H9 (cell line): ENCODE measurements around the gene KRTAP5-9. TPM values are rescaled to one million over a fixed set of nuclear protein-coding genes. Genes with fewer than 3 reads are reported as not detected.
A peak's percentile ranks its signal among the peaks of the same experiment; 100 is the strongest.
"Not testable (repeated sequence)": the region's sequence is repeated elsewhere in the genome, so short reads cannot be mapped to it uniquely, and the experiment has no call there.

ENCODE experiments used
- DNase-seq: peaks from one replicate; pipeline ENCODE4 v3.0.0-alpha.2; 2017
- H2AFZ ChIP-seq: one replicate; pipeline ENCODE4 v1.6.1; 2013; ENCODE audit warnings: mild to moderate bottlenecking, low read length, control low read depth, moderate library complexity
- H2AK5ac ChIP-seq: 2 replicates; pipeline ENCODE4 v1.6.1; 2013; ENCODE audit warnings: low read length, control low read depth, mixed read lengths; ENCODE audit not compliant: insufficient read length
- H2BK120ac ChIP-seq: one replicate; pipeline ENCODE4 v1.6.1; 2013; ENCODE audit warnings: low read depth, mild to moderate bottlenecking, low read length, control low read depth, inconsistent platforms; ENCODE audit not compliant: poor library complexity, severe bottlenecking
- H2BK12ac ChIP-seq: 2 replicates; pipeline ENCODE4 v1.6.1; 2013; ENCODE audit warnings: low read length, control low read depth, mixed read lengths, low read depth; ENCODE audit not compliant: insufficient read length
- H2BK15ac ChIP-seq: 2 replicates; pipeline ENCODE4 v1.6.1; 2013; ENCODE audit warnings: low read depth, low read length, control low read depth
- H2BK20ac ChIP-seq: one replicate; pipeline ENCODE4 v1.6.1; 2013; ENCODE audit warnings: low read depth, mild to moderate bottlenecking, low read length, control low read depth, inconsistent platforms; ENCODE audit not compliant: poor library complexity, severe bottlenecking
- H2BK5ac ChIP-seq: 2 replicates; pipeline ENCODE4 v1.6.1; 2013; ENCODE audit warnings: low read length, control low read depth, mixed read lengths; ENCODE audit not compliant: insufficient read length
- H3K14ac ChIP-seq: 2 replicates; pipeline ENCODE4 v1.6.1; 2013; ENCODE audit warnings: low read length, control low read depth; ENCODE audit not compliant: insufficient read depth
- H3K18ac ChIP-seq: 2 replicates; pipeline ENCODE4 v1.6.1; 2013; ENCODE audit warnings: low read depth, mild to moderate bottlenecking, mixed read lengths, low read length, control low read depth; ENCODE audit not compliant: insufficient read length
- H3K23ac ChIP-seq: 2 replicates; pipeline ENCODE4 v1.6.1; 2013; ENCODE audit warnings: low read length, control low read depth, mixed read lengths, low read depth; ENCODE audit not compliant: insufficient read length
- H3K23me2 ChIP-seq: 2 replicates; pipeline ENCODE4 v1.6.1; 2013; ENCODE audit warnings: low read depth, mild to moderate bottlenecking, mixed read lengths, low read length, control low read depth; ENCODE audit not compliant: insufficient read length, poor library complexity, severe bottlenecking
- H3K27ac ChIP-seq: 2 replicates; pipeline ENCODE4 v1.5.1; 2013; ENCODE audit warnings: low read length, control low read depth, mixed read lengths, low read depth; ENCODE audit not compliant: insufficient read length
- H3K27me3 ChIP-seq: 2 replicates; pipeline ENCODE4 v1.6.1; 2013; ENCODE audit warnings: low read length, control low read depth, inconsistent platforms; ENCODE audit not compliant: insufficient read depth
- H3K4ac ChIP-seq: 2 replicates; pipeline ENCODE4 v1.6.1; 2013; ENCODE audit warnings: low read depth, mild to moderate bottlenecking, control low read depth, inconsistent platforms, low read length, moderate library complexity
- H3K4me1 ChIP-seq: 2 replicates; pipeline ENCODE4 v1.6.1; 2013; ENCODE audit warnings: low read length, control low read depth, inconsistent platforms; ENCODE audit not compliant: insufficient read depth
- H3K4me2 ChIP-seq: 2 replicates; pipeline ENCODE4 v1.6.1; 2013; ENCODE audit warnings: low read length, control low read depth, mixed read lengths; ENCODE audit not compliant: insufficient read length, insufficient read depth
- H3K56ac ChIP-seq: 2 replicates; pipeline ENCODE4 v1.6.1; 2013; ENCODE audit warnings: low read depth, mild to moderate bottlenecking, mixed read lengths, low read length, control low read depth; ENCODE audit not compliant: insufficient read length
- H3K79me1 ChIP-seq: 2 replicates; pipeline ENCODE4 v1.6.1; 2013; ENCODE audit warnings: low read depth, mild to moderate bottlenecking, moderate library complexity, low read length, control low read depth, inconsistent platforms; ENCODE audit not compliant: insufficient read depth, poor library complexity, severe bottlenecking
- H3K79me2 ChIP-seq: 2 replicates; pipeline ENCODE4 v1.6.1; 2013; ENCODE audit warnings: low read length, control low read depth, inconsistent platforms; ENCODE audit not compliant: insufficient read depth
- H3K9ac ChIP-seq: 2 replicates; pipeline ENCODE4 v1.6.1; 2013; ENCODE audit warnings: low read length, control low read depth, mixed read lengths; ENCODE audit not compliant: insufficient read length; ENCODE audit errors: extremely low read depth
- H3K9me3 ChIP-seq: one replicate; pipeline ENCODE4 v1.6.1; 2013; ENCODE audit warnings: low read depth, low read length, inconsistent platforms; ENCODE audit not compliant: control insufficient read depth
- H3T11ph ChIP-seq: one replicate; pipeline ENCODE4 v1.6.1; 2013; ENCODE audit warnings: mild to moderate bottlenecking, low read length, control low read depth, inconsistent platforms
- H4K20me1 ChIP-seq: one replicate; pipeline ENCODE4 v1.6.1; 2013; ENCODE audit not compliant: control insufficient read depth, insufficient read length, insufficient read depth
- H4K5ac ChIP-seq: 2 replicates; pipeline ENCODE4 v1.6.1; 2013; ENCODE audit warnings: low read depth, mild to moderate bottlenecking, mixed read lengths, low read length, control low read depth; ENCODE audit not compliant: insufficient read length
- H4K8ac ChIP-seq: replicated peaks from 2 replicates; pipeline ENCODE4 v1.6.1; 2013; ENCODE audit warnings: low read length, control low read depth, mixed read lengths, low read depth; ENCODE audit not compliant: insufficient read length
- H4K91ac ChIP-seq: 2 replicates; pipeline ENCODE4 v1.6.1; 2013; ENCODE audit warnings: low read depth, mild to moderate bottlenecking, moderate library complexity, mixed read lengths, low read length, control low read depth; ENCODE audit not compliant: insufficient read length
- H3K27ac Mint-ChIP-seq, 3 experiments: 2 replicates in 2 of 3; 3 replicates in 1 of 3; pipeline ENCODE4 v1.8.0; 2020 to 2021; ENCODE audit warnings: mixed read lengths in 3 of 3, mild to moderate bottlenecking in 1 of 3, moderate library complexity in 1 of 3
- H3K27me3 Mint-ChIP-seq: 2 replicates; pipeline ENCODE4 v1.8.0; 2021; ENCODE audit warnings: low read depth, mild to moderate bottlenecking, moderate library complexity, mixed read lengths
- H3K36me3 Mint-ChIP-seq, 3 experiments: 2 replicates in 2 of 3; 3 replicates in 1 of 3; pipeline ENCODE4 v1.8.0; 2020 to 2021; ENCODE audit warnings: low read depth in 3 of 3, mixed read lengths in 3 of 3; ENCODE audit not compliant: insufficient read depth in 1 of 3
- H3K4me1 Mint-ChIP-seq, 2 experiments: 2 replicates each; pipeline ENCODE4 v1.8.0; 2020; ENCODE audit warnings: mixed read lengths in 2 of 2
- H3K4me3 Mint-ChIP-seq, 2 experiments: 2 replicates in 1 of 2; 3 replicates in 1 of 2; pipeline ENCODE4 v1.8.0; 2020 to 2021; ENCODE audit warnings: mild to moderate bottlenecking in 2 of 2, mixed read lengths in 2 of 2, moderate library complexity in 1 of 2
- H3K9me3 Mint-ChIP-seq, 2 experiments: 2 replicates in 1 of 2; 3 replicates in 1 of 2; pipeline ENCODE4 v1.8.0; 2020; ENCODE audit warnings: mild to moderate bottlenecking in 2 of 2, mixed read lengths in 2 of 2, moderate library complexity in 1 of 2
- WGBS: extraction: QIAGEN DNeasy Blood & Tissue Kit; methylation state at CpG from one replicate; pipeline ENCODE4 v1.1.7; 2013; ENCODE audit warnings: missing lambda C conversion rate, low lambda C conversion rate, mixed read lengths; ENCODE audit not compliant: insufficient read length; ENCODE audit errors: extremely low coverage; 5-methylcytosine and 5-hydroxymethylcytosine counted together
- total RNA-seq: library from RNA; stranded (reverse); gene quantifications from 2 replicates; pipeline ENCODE4 v1.2.1, GENCODE V29; 2021
- TF ChIP-seq, protein P1 (sequence below): fragments of 200-600 bp; sonication (generic); conservative IDR thresholded peaks from 3 replicates; pipeline ENCODE4 v1.8.0; 2021; ENCODE audit warnings: antibody characterized with exemption, mild to moderate bottlenecking

The KRTAP5-9 gene
- total RNA-seq, 1 experiment from 2014 or later = not detected

DNA sequence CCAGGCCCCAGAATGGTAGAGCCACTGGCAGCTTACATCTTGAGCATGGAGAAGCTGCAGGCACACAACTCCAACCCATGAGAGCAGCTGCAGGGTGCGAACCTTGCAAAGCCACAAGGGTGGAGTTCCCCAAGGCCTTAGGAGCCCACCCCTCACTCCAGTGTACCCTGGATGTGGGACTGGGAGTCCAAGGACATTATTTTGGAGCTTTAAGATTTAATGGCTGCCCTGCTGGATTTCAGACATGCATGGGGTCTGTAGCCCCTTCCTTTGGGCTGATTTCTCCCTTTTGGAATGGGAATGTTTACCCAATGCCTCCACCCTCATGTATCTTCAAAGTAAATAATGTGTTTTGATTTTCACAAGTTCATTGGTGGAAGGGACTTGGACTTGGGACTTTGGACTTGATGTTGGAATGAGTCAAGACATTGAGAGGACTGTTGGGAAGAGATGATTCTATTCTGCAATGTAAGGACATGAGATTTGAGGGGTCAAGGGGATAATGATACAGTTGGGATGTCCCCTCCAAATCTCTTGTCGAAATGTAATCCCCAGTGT lies 22.2 kb upstream of the KRTAP5-9 start:
- peaks cover 8% of the 10 kb centered on the region for H3K27me3 Mint-ChIP-seq

DNA sequence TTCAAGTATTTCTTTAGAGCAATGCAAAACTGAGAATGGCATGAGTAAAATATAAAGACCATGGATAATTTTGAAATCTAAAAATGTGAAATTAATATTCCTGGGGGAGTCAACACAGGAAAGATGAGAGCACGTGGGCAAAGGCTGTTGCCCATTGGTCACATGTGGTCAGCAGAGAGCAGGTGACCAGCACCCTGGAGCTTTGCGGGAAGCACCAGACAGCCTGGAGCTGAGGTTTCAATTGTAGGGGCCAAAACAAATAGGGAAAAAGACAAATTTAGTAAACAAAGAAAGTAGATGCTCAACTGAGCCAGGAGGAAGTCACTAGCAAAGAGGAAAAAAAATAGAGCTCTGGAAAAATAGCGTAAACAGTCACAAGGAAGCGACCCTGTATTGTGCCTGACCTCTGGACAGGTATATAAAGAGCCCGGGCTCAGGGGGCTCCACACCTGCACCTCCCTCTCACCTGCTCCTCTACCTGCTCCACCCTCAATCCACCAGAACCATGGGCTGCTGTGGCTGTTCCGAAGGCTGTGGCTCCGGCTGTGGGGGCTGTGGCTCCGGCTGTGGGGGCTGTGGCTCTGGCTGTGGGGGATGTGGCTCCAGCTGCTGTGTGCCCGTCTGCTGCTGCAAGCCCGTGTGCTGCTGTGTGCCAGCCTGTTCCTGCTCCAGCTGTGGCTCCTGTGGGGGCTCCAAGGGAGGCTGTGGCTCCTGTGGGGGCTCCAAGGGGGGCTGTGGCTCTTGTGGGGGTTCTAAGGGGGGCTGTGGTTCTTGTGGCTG lies 21.2 kb upstream of the KRTAP5-9 start, which contains the start of gene KRTAP5-7:
TSS of gene KRTAP5-7 (plus strand) at position 472 of the 780 bp plus-strand sequence. CDS start at position 506, 34 bp downstream.
- H3K36me3 Mint-ChIP-seq, H2AK5ac ChIP-seq, H2BK15ac ChIP-seq, H3K27me3 ChIP-seq, H2BK12ac ChIP-seq, H4K91ac ChIP-seq, H3K79me1 ChIP-seq, H2BK120ac ChIP-seq, H3K4me2 ChIP-seq, H3K4me1 ChIP-seq, H3K4me3 Mint-ChIP-seq, H4K8ac ChIP-seq, H3K56ac ChIP-seq, H2AFZ ChIP-seq, H4K20me1 ChIP-seq, H3K9me3 ChIP-seq, H2BK5ac ChIP-seq, DNase-seq, H2BK20ac ChIP-seq, H3K27me3 Mint-ChIP-seq, H3K4ac ChIP-seq, H3K9me3 Mint-ChIP-seq, H3K14ac ChIP-seq, H3K23ac ChIP-seq, H3K9ac ChIP-seq, H3K27ac ChIP-seq, H3K79me2 ChIP-seq, H3K18ac ChIP-seq, H3K4me1 Mint-ChIP-seq, H4K5ac ChIP-seq, H3K23me2 ChIP-seq, H3T11ph ChIP-seq: not testable (repeated sequence)
- peak within 1 kb of the TSS in 1 of 3 experiments; percentile 71; a peak in 1 of 7 replicates for H3K27ac Mint-ChIP-seq
- no CpG with 5 or more reads among the region's 10 CpGs for WGBS

More for the DNA sequence above, 22.2 kb upstream of the KRTAP5-9 start:
- Histone ChIP-seq H3K27ac (no peak overlapping the region), H2AFZ (no peak overlapping the region), H3K56ac (no peak overlapping the region), H3T11ph (no peak overlapping the region), H4K20me1 (no peaks in the 10 kb centered on the region), H3K9ac (no peak overlapping the region), H4K91ac (no peak overlapping the region), H3K4me1 (no peaks in the 10 kb centered on the region), H4K5ac (no peak overlapping the region), H3K79me1 (no peaks in the 10 kb centered on the region), H2BK20ac (no peak overlapping the region), H4K8ac (no peak overlapping the region), H3K18ac (no peak overlapping the region), H2AK5ac (no peak overlapping the region), H3K79me2 (no peaks in the 10 kb centered on the region), H2BK5ac (no peak overlapping the region), H3K14ac (no peak overlapping the region), H2BK120ac (no peak overlapping the region), H3K23me2 (no peaks in the 10 kb centered on the region), H3K9me3 (no peaks in the 10 kb centered on the region), H3K4me2 (no peak overlapping the region), H2BK15ac (no peak overlapping the region), H2BK12ac (no peak overlapping the region), H3K27me3 (no peaks in the 10 kb centered on the region), H3K23ac (no peak overlapping the region), H3K4ac (no peak overlapping the region)
- DNase-seq = no peak
- Mint-ChIP-seq H3K4me3 (no peak overlapping the region), H3K27ac (no peak overlapping the region), H3K4me1 (no peaks in the 10 kb centered on the region; a peak in 1 of 4 replicates), H3K36me3 (no peaks in the 10 kb centered on the region), H3K9me3 (peaks cover 0 to 4% of the 10 kb centered on the region in 2 experiments; a peak in 1 of 5 replicates)
- TF ChIP-seq, protein P1, sequence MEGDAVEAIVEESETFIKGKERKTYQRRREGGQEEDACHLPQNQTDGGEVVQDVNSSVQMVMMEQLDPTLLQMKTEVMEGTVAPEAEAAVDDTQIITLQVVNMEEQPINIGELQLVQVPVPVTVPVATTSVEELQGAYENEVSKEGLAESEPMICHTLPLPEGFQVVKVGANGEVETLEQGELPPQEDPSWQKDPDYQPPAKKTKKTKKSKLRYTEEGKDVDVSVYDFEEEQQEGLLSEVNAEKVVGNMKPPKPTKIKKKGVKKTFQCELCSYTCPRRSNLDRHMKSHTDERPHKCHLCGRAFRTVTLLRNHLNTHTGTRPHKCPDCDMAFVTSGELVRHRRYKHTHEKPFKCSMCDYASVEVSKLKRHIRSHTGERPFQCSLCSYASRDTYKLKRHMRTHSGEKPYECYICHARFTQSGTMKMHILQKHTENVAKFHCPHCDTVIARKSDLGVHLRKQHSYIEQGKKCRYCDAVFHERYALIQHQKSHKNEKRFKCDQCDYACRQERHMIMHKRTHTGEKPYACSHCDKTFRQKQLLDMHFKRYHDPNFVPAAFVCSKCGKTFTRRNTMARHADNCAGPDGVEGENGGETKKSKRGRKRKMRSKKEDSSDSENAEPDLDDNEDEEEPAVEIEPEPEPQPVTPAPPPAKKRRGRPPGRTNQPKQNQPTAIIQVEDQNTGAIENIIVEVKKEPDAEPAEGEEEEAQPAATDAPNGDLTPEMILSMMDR = no peak
- no CpG with 5 or more reads among the region's 2 CpGs for WGBS
